ENCODE results near the gene ARHGEF2.

DNA sequence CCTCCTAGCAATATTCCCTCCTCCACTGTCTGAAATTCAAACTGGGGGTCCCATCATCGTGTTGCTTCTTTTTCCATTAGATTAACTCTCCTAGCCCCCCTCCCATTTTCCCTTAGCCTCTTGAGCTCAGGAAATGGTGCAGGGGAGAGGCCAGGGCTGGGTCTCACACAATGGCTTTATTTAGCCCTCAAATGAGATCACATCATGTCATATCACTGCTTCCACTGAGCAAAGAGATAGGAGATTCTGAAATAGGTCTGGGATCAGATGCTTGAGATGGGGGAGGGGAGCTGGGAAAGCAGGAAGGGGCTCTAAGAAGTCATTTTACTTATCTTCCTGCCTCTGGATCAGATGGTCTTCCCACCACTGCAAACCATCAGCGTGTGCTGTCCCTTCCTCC is 17.8 kb upstream of the ARHGEF2 start:
- TF ChIP-seq GTF3A (CRISPR knock-in tag; conservative IDR thresholded peaks at IDR 0.05) (no peak), NFYB (CRISPR knock-in tag; IDR thresholded peaks at IDR 0.05) (no peak), RFX5 (IDR thresholded peaks at IDR 0.05; ENCODE audit: low read depth, low read length) (no peak), ATF7 (IDR thresholded peaks at IDR 0.05) (no peak), ATF7 (CRISPR knock-in tag; IDR thresholded peaks at IDR 0.05) (no peak), ZNF720 (CRISPR knock-in tag; IDR thresholded peaks at IDR 0.05) (no peak), ZKSCAN8 (CRISPR knock-in tag; IDR thresholded peaks at IDR 0.05; ENCODE audit: borderline replicate concordance) (no peak), ZNF75D (CRISPR knock-in tag; IDR thresholded peaks at IDR 0.05; ENCODE audit: borderline replicate concordance) (no peak), THAP11 (CRISPR knock-in tag; IDR thresholded peaks at IDR 0.05) (no peak), CHD2 (IDR thresholded peaks at IDR 0.05; ENCODE audit: low read depth, low read length) (no peak)
- TF ChIP-seq, protein P1, sequence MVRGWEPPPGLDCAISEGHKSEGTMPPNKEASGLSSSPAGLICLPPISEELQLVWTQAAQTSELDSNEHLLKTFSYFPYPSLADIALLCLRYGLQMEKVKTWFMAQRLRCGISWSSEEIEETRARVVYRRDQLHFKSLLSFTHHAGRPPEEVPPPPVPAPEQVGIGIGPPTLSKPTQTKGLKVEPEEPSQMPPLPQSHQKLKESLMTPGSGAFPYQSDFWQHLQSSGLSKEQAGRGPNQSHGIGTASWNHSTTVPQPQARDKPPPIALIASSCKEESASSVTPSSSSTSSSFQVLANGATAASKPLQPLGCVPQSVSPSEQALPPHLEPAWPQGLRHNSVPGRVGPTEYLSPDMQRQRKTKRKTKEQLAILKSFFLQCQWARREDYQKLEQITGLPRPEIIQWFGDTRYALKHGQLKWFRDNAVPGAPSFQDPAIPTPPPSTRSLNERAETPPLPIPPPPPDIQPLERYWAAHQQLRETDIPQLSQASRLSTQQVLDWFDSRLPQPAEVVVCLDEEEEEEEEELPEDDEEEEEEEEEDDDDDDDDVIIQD (CRISPR knock-in tag; IDR thresholded peaks at IDR 0.05; ENCODE audit: low read depth) = no peak
- TF ChIP-seq, protein P2, sequence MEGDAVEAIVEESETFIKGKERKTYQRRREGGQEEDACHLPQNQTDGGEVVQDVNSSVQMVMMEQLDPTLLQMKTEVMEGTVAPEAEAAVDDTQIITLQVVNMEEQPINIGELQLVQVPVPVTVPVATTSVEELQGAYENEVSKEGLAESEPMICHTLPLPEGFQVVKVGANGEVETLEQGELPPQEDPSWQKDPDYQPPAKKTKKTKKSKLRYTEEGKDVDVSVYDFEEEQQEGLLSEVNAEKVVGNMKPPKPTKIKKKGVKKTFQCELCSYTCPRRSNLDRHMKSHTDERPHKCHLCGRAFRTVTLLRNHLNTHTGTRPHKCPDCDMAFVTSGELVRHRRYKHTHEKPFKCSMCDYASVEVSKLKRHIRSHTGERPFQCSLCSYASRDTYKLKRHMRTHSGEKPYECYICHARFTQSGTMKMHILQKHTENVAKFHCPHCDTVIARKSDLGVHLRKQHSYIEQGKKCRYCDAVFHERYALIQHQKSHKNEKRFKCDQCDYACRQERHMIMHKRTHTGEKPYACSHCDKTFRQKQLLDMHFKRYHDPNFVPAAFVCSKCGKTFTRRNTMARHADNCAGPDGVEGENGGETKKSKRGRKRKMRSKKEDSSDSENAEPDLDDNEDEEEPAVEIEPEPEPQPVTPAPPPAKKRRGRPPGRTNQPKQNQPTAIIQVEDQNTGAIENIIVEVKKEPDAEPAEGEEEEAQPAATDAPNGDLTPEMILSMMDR (CRISPR knock-in tag; IDR thresholded peaks at IDR 0.05) = no peak

All from HepG2 (cell line).